GM12891 (cell line): ENCODE data around the gene THAP6.
"Not testable (repeated sequence)": the region's sequence is repeated elsewhere in the genome, so short reads cannot be mapped to it uniquely, and the experiment has no call there.

Source experiments
- DNase-seq: peaks from one replicate; pipeline ENCODE4 v3.0.0; 2011; ENCODE audit warnings: low spot score; ENCODE audit not compliant: insufficient read length
- FAIRE-seq: peaks from 2 replicates; lab custom pipeline; 2011; peaks lifted over from hg19 to GRCh38; lab: Jason Lieb, UNC
- PAX5 ChIP-seq: IDR thresholded peaks from 2 replicates; pipeline ENCODE4 v1.6.1; 2011; ENCODE audit warnings: low read length, moderate library complexity, mild to moderate bottlenecking; ENCODE audit not compliant: insufficient read depth, severe bottlenecking
- POLR2A ChIP-seq: IDR thresholded peaks from 2 replicates; pipeline ENCODE4 v1.6.1; 2011; ENCODE audit warnings: low read depth, low read length, control low read depth
- POLR2AphosphoS5 ChIP-seq: IDR thresholded peaks from 2 replicates; pipeline ENCODE4 v1.6.1; 2011; ENCODE audit warnings: low read depth, low read length, control low read depth
- POU2F2 ChIP-seq: IDR thresholded peaks from 2 replicates; pipeline ENCODE4 v1.6.1; 2011; ENCODE audit warnings: low read depth, mild to moderate bottlenecking, control low read depth, low read length, moderate library complexity
- SPI1 ChIP-seq: IDR thresholded peaks from 2 replicates; pipeline ENCODE4 v1.6.1; 2011; ENCODE audit warnings: low read depth, low read length, control low read depth
- TAF1 ChIP-seq: IDR thresholded peaks from 2 replicates; pipeline ENCODE4 v1.6.1; 2011; ENCODE audit warnings: low read depth, low read length, control low read depth

The THAP6 gene

DNA sequence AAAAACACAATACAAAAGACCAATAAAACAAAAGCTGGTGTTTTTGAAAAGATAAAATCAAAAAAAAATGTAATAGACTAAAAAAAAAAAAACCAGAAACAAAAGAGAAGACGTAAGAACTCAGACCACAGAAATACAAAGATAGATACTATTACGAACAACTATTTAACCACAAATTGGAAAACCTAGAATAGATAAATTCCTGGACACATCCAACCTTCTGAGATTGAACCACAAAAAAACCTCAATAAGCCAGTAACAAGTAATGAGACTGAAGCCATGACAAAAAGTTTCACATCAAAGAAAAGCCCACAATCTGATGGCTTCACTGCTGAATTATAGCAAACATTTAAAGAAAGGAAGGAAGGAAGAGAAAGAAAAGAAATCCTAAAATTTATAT lies 16.2 kb upstream of the THAP6 start:
- FAIRE-seq (no peak), DNase-seq (no peak)
- TF ChIP-seq POLR2AphosphoS5 (no peak), POLR2A (no peak), PAX5 (no peak), POU2F2 (no peak), TAF1 (no peak), SPI1 (no peak)

DNA sequence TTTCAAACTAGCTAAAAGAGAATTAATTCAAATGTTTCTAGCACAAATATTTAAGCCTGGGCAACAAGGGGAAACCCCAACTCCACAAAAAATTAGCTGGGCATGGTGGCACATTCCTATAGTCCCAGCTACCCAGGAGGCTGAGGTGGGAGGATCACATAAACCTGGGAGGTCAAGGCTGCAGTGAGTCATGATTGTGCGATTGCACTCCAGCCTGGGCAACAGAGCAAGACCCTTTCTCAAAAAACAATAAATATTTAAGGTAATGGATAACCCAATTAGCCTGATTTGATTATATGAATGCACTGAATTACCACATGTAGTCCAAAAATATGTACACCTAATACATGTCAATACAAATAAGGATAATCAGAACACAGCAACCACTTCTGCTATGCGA lies 14.4 kb upstream of the THAP6 start:
- TF ChIP-seq SPI1 = no peak
- TF ChIP-seq TAF1 = no peak
- TF ChIP-seq POLR2AphosphoS5 = no peak
- no peak for TF ChIP-seq PAX5
- no peak for TF ChIP-seq POLR2A
- no peak for TF ChIP-seq POU2F2
- FAIRE-seq (no peak), DNase-seq (no peak)

DNA sequence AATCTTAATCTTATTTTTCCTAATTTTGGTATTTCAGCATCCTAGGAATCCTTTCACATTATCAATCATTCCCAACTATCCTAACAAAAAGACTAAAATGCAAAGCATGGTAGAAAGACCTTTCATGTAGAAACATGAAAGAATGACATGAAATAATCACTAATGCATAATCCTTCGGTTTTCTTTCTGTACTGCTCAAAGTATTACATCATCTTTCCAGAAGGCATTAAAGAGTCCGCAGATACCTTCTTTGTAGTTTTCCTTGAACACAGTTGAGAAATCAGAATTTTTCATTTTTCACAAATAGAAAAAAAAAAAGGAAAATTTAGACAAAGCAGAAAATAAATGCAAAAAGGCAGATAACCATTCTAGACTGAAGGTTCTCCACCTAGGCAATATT lies 11.6 kb upstream of the THAP6 start:
- TF ChIP-seq PAX5 (no peak), TAF1 (no peak), POLR2AphosphoS5 (no peak), POU2F2 (no peak), SPI1 (no peak)
- FAIRE-seq (no peak), DNase-seq (no peak)

DNA sequence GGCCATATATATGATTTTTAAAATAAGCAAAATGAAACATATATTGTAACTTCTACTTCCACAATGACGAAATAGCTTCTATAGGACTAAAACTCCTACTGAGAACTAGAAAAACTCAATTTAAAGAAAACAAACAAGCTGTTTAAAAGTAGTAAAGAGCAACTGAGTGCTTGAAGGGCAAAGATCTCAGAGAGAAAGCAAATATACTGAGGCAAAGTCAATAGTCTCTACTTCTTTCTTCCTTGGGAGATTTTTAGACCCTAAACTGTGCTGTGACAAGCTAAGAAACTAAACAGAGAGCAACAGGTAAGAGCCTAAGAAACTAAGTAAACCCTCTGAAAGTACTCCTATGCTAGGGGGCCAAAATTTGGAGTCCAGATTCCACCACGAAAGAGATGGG lies 8.6 kb upstream of the THAP6 start:
- no peak for DNase-seq
- no peak for FAIRE-seq
- TF ChIP-seq TAF1 = no peak

DNA sequence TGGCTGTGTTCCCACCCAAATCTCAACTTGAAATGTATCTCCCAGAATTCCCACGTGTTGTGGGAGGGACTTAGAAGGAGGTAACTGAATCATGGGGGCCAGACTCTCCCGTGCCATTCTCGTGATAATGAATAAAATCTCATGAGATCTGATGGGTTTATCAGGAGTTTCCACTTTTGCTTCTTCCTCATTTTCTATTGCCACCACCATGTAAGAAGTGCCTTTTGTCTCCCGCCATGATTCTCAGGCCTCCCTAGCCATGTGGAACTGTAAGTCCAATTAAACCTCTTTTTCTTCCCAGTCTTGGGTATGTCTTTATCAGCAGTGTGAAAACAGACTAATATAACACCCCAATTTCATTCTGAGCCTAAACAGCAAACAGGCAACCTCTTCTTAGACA lies 4.7 kb upstream of the THAP6 start:
- not testable (repeated sequence) for DNase-seq, FAIRE-seq

DNA sequence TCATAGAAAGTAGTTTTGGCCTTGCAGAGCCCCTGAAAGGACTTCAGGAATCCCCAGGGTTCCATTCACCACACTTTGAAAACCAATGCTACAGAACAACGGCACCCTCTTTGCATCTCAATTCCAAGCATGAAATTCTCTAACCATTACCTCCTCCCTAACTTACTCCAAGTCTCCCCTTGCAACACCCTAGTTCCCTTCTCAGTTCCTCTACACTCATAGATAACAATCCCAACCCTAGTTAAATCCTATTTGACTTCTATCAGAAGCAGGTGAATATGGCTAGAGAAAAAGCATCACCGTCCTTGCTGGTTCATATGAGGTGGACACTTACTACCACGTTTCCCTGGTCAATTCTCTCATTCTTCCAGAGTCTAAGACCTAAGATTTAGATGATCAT lies 2.4 kb upstream of the THAP6 start:
- no peak for FAIRE-seq

DNA sequence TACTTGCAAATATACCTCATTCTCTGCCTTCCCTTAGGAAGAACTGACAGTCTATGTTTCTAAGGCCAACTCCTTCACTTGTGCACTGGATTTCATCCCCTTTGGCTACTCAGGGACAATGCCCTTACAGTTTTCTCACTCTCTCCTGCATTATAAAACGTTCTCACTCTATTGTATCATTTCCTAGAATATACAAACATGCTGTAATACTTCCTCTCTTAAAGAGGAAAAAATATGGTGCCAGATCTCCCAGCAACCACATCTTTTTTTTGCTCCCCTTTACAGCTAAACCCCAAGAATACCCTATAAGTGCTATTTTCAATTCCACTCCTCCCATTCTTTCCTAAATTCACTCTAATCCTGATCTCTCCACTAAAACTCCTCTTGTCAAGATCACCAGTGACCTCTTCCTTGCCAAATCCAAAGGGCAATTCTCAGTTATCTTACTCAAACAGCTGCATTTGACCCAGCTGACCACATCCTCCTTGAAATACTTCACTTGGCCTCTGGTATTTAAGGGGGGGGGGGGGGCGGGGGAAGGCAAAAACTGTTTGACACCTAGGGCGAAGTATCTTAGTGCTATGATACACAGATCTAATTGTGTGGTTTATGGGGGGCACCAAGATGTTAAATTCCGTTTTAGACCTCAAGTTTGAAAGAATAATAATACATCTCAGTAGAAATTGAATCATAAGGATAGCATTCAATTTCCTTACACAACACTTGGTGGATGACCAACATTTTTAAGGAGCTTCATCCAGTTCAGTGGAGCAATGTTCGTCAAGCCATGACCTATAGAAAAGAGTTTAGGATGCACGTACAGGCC lies 1.7 kb upstream of the THAP6 start:
- DNase-seq = no peak
- FAIRE-seq = no peak
- TF ChIP-seq PAX5 (no peak), POLR2A (no peak), SPI1 (no peak), POLR2AphosphoS5 (no peak), TAF1 (no peak), POU2F2 (no peak)

More for the DNA sequence above, 2.4 kb upstream of the THAP6 start:
- DNase-seq = no peak
- TF ChIP-seq POLR2AphosphoS5 = no peak
- 0 out of 2 replicates have a peak, but pooled peaks have one; percentile 1 for TF ChIP-seq SPI1
- no peak for TF ChIP-seq PAX5

DNA sequence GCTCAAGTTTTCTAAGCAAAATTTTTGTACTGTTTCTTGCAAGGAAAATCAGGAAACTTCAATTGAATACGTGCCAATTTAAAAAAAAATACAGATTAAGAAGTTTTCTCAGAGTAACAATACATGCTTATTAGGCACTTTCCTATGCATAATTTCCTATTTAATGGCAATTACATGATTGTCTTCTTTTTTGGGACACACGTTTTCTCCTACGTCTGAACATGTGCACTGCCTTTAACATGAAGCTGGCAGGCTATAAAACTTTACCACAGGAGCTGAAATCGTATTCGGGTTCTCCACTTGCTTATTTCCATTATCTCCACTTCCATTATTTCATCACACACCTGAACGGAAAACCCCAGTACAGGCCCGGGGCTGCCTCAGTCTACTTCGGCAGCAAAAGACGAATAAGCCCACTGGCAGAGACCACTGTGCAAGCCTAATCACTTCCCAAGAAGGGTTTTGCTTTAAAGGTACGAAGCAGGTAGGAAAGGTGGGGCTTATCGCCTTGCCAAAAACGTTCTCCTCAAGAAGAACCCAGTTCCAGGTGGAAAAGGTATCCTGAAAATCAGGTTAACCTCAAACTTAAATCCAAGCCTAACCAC lies 645 bp upstream of the THAP6 start:
- DNase-seq (no peak), FAIRE-seq (no peak)
- no peak for TF ChIP-seq POLR2AphosphoS5
- TF ChIP-seq POU2F2 = no peak
- no peak for TF ChIP-seq SPI1
- TF ChIP-seq POLR2A = no peak
- no peak for TF ChIP-seq PAX5
- TF ChIP-seq TAF1 = no peak

DNA sequence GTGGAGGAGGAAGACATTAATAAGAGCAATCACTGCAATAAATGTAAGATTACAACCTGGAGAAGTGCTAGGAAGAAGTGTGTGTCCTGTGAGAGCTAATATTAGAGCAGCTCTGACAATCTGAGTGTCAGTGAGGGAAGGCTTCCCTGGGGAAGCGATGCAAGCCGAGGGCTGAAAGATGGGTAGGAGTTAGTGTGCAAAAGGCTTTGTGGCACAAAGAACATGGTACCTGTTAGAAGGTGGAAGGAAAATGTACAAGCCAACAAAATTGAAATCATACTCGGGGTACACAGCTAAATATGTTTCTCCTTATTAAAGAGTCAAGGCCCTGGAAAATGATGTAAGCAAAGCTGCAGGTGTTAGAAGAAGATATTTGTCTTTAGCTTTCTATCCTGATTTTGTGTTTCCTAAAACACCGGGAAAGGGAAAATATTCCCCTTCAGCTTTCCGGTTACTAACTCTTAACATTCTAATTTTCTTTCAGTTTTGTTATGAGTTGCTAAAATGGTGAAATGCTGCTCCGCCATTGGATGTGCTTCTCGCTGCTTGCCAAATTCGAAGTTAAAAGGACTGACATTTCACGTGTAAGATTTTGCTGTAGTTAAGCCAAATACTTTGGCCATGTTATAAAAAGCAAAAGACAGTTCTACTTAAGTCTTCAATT lies 808 bp downstream of the THAP6 start:
- DNase-seq (no peak), FAIRE-seq (peak; percentile 35)
- no peak for TF ChIP-seq TAF1
- TF ChIP-seq SPI1 = no peak
- TF ChIP-seq PAX5 = no peak
- no peak for TF ChIP-seq POLR2A
- TF ChIP-seq POU2F2 = no peak
- TF ChIP-seq POLR2AphosphoS5 = no peak

DNA sequence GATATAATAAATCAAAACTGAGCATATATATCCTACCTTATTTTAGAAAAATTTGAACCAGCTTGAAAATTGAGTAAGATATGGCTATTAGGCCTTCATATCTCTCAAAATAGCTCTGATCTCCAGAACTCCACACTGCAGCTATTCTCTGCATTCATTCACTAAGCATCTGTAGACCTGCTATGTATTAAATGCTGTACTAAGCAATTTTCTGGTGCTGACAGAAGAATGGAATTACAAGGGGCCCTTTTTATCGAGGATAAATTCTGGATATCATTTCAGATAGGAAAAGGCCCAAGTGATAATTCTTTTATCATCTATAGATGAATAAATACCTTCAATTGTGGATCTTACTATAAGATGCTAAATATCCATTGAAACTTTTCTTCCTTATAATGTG lies 1.9 kb downstream of the THAP6 start:
- no peak for DNase-seq
- no peak for FAIRE-seq
- no peak for TF ChIP-seq POU2F2
- TF ChIP-seq PAX5 = no peak
- TF ChIP-seq SPI1 = no peak
- no peak for TF ChIP-seq POLR2A
- no peak for TF ChIP-seq TAF1
- no peak for TF ChIP-seq POLR2AphosphoS5

DNA sequence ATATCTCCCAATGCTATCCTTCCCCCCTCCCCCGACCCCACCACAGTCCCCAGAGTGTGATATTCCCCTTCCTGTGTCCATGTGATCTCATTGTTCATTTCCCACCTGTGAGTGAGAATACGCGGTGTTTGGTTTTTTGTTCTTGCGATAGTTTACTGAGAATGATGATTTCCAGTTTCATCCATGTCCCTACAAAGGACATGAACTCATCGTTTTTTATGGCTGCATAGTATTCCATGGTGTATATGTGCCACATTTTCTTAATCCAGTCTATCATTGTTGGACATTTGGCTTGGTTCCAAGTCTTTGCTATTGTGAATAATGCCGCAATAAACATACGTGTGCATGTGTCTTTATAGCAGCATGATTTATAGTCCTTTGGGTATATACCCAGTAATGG lies 5.2 kb downstream of the THAP6 start:
- not testable (repeated sequence) for DNase-seq, FAIRE-seq
